Progenitor cell of endocrine pancreas (in vitro differentiated cells): ENCODE measurements around the gene OSBP. TPM values are rescaled to one million over a fixed set of nuclear protein-coding genes. Genes with fewer than 3 reads are reported as not detected.
"Not testable (repeated sequence)": the region's sequence is repeated elsewhere in the genome, so short reads cannot be mapped to it uniquely, and the experiment has no call there.

Source experiments
- DNase-seq: peaks from one replicate; pipeline ENCODE4 v3.0.0; 2021; ENCODE audit warnings: low spot score; ENCODE audit not compliant: unreplicated experiment
- H3K27ac Mint-ChIP-seq: 2 replicates; pipeline ENCODE4 v1.8.0; 2021; ENCODE audit warnings: mild to moderate bottlenecking, moderate library complexity, mixed read lengths
- H3K27me3 Mint-ChIP-seq: 2 replicates; pipeline ENCODE4 v1.8.0; 2021; ENCODE audit warnings: mixed read lengths
- H3K36me3 Mint-ChIP-seq: 2 replicates; pipeline ENCODE4 v1.8.0; 2022; ENCODE audit warnings: mixed read lengths; ENCODE audit not compliant: insufficient read depth
- H3K4me1 Mint-ChIP-seq: 2 replicates; pipeline ENCODE4 v1.8.0; 2021; ENCODE audit warnings: low read depth, mixed read lengths
- H3K4me3 Mint-ChIP-seq: 2 replicates; pipeline ENCODE4 v1.8.0; 2021; ENCODE audit warnings: low read depth, mild to moderate bottlenecking, moderate library complexity, mixed read lengths
- H3K9me3 Mint-ChIP-seq: 2 replicates; pipeline ENCODE4 v1.8.0; 2021; ENCODE audit warnings: low read depth, mixed read lengths
- CTCF ChIP-seq: fragments of 200-600 bp; sonication (generic); IDR thresholded peaks from one replicate; pipeline ENCODE4 v1.5.0; 2021; ENCODE audit warnings: antibody characterized with exemption, mild to moderate bottlenecking; ENCODE audit not compliant: unreplicated experiment
- total RNA-seq: library from RNA; stranded (reverse); gene quantifications from 2 replicates; pipeline ENCODE4 v1.2.1, GENCODE V29; 2021

OSBP gene
- total RNA-seq, 1 donor from 2014 or later: 42.7 TPM

- Mint-ChIP-seq H3K4me3 (no peak overlapping the region), H3K36me3 (no peaks in the 10 kb centered on the region), H3K9me3 (no peaks in the 10 kb centered on the region), H3K27me3 (no peaks in the 10 kb centered on the region), H3K27ac (no peak overlapping the region), H3K4me1 (no peaks in the 10 kb centered on the region)
- no peak for DNase-seq
- TF ChIP-seq CTCF: no peak
Measured at GRCh38 chr11:59629996-59630395, 14.4 kb upstream of the OSBP start.

GRCh38 chr11:59626969-59627368, 11.4 kb upstream of the OSBP start:
- H3K4me3 Mint-ChIP-seq, H3K36me3 Mint-ChIP-seq, DNase-seq, H3K4me1 Mint-ChIP-seq, H3K9me3 Mint-ChIP-seq, H3K27ac Mint-ChIP-seq, H3K27me3 Mint-ChIP-seq: not testable (repeated sequence)
- TF ChIP-seq CTCF: peak; percentile 37

DNA sequence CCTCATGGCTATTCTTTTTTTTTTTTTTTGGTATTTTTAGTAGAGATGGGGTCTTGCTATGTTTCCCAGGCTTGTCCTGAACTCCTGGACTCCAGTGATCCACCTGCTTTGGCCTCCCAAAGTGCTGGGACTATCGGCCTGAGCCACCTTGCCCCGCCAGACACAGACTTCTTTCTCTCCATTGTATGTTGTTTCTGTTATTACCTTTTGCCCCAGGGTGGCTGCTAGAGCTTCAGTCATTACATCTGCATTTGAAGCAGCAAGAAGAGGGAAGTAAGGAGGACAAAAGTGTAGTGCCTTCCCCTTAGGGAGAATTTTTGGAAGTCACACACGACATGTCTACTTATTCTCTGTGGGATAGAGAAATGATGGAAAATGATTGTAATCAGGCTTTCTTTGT, 10.1 kb upstream of the OSBP start:
- Mint-ChIP-seq H3K27ac (no peak overlapping the region), H3K4me1 (no peaks in the 10 kb centered on the region), H3K4me3 (no peak overlapping the region), H3K27me3 (no peaks in the 10 kb centered on the region), H3K36me3 (no peaks in the 10 kb centered on the region), H3K9me3 (no peaks in the 10 kb centered on the region)
- DNase-seq: no peak
- no peak for TF ChIP-seq CTCF

DNA sequence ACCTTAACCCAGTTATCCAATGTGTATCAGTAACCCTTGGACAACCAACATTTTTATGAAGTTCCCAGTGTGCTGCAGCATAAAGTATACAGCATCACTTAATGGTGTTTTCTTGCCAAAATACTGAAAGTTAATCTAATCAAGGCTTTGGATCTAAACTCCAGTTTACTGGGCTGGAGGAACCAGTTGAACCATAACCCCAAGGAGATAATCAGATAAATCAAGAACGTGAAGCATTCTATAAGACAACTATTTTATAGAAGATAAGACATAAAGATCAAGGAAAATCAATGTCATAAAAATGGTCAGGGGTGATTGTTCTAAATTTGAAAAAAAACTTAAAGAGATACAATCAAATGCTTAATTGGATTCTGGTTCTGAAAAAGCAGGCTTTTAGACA, 2.3 kb upstream of the OSBP start:
- no peak for TF ChIP-seq CTCF
- no peak overlapping the region for H3K27ac Mint-ChIP-seq

GRCh38 chr11:59616396-59616982, 915 bp upstream of the OSBP start:
- no peak for DNase-seq
- H3K4me3 Mint-ChIP-seq: peak overlapping the region; percentile 96
- peak overlapping the region; percentile 99 for H3K27ac Mint-ChIP-seq
- no peaks in the 10 kb centered on the region for H3K27me3 Mint-ChIP-seq
- TF ChIP-seq CTCF: no peak
- peaks cover 2% of the 10 kb centered on the region for H3K36me3 Mint-ChIP-seq
- no peaks in the 10 kb centered on the region for H3K9me3 Mint-ChIP-seq
- peaks cover 30% of the 10 kb centered on the region for H3K4me1 Mint-ChIP-seq

More for the DNA sequence above, 2.3 kb upstream of the OSBP start:
- Mint-ChIP-seq H3K9me3 (no peaks in the 10 kb centered on the region), H3K4me1 (peaks cover 18% of the 10 kb centered on the region), H3K27me3 (no peaks in the 10 kb centered on the region), H3K36me3 (no peaks in the 10 kb centered on the region), H3K4me3 (no peak overlapping the region)
- no peak for DNase-seq
